GM21526 (cell line): ENCODE results near the gene COP1.

ENCODE experiments used
- ATAC-seq: cut with Tn5 transposase; IDR thresholded peaks from one replicate; pipeline ENCODE4 v1.9.1; 2021; ENCODE audit warnings: moderate library complexity; ENCODE audit not compliant: unreplicated experiment, low FRiP score

COP1 gene

DNA sequence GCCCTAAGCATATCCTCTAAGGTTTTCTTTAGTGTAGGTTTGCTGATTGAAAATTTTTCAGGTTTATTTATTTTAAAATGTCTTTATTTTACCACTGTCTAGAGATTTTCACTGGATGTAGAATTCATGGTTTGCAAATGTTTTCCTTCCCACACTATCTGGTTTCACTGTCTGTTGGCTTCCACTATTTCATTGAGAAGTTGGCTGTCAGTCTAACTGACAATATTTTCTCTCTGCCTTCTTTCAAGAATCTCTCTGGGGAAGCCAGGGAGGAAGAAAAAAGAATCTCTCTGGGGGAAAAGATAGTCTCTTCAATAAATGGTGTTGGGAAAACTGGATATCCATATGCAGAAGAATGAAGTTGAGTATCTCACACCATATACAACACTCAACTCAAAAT lies 226.0 kb downstream of the COP1 start:
- ATAC-seq: no peak

GRCh38 chr1:175978926-175979325 lies 228.2 kb downstream of the COP1 start:
- ATAC-seq: no peak

DNA sequence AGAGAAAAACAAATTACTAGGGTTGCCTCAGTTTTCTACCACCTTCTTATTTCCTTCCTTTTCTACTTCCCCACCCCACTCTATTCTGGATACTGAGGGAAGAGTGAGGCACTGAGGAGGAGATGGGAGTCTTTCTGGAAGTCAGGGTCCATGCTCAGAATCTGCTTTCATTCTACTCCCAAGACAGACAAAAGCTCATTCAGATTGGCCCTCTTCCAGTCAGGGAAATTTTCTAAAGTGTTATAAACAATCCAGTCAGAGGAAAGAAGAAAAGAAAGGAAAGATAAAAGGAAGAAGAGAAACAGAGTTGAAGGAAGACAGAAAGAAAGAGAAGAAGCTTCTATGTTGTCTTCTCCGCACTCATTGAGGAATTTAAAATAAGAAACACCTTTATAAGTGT lies 228.6 kb downstream of the COP1 start:
- ATAC-seq: no peak

DNA sequence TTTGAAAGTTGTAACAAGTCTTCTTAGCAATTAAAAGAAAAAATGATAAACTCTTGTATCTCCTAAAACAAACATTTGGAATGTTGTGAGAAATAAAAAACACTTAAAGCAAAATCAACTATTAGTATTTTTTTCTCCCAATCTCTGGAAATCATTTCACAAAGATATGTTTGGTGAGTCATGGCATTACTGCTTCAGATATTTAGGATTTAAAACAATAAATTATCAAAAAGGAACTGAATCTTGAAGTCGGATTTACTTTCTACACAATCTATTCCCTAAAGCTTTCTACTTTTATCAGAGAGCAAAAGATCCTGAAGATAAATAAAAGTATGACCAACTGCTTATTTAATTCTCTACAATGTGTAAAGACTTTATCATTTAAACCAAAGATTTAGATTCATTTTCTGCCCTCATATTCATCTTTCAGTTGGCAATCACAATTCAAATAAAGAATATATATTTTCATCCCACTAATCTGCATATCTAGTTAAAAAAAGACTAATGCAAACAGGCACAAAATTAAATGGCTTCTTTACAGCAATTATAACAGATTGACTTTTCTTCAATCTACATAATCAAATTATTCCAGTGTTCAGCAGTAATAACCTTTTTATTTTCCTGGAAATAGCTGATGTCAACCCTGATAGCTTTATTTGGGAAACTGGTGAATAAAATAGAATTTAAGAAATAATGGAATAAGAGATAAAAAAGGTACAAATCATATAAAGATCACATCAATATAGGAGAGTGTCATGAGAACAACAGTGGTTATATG lies 230.0 kb downstream of the COP1 start:
- no peak for ATAC-seq

GRCh38 chr1:175969231-175969630 lies 237.9 kb downstream of the COP1 start:
- ATAC-seq: no peak

DNA sequence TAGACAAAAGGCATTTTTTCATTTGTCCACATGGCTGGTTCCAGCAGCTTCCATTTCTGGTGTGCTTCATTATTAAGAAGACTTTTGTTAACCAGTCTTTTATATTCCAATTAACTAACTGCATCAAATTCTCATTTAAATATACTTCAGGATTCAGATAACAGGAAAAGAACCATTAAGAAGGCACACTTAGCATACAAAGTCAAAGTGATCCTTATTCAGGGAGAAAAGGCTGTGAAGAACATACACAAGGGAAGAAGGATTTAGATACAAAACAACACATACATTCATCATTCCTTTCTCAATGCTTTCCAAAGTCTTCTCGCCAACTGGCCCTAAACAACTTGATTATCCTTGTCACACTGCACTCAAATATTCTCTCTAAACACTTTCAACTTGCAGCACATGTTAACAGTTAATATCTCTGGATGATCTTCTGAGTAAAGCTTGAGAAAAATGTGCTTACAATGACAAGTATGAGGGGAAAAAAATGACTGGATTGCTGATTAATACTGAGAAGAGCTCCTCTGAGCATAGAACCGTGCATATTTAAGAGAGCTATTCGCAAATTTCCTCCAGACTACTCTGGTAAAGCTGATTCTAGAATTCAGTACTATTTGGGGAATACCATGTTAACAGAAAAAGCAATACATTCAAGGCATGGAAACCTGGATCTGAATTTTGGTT lies 238.5 kb downstream of the COP1 start:
- no peak for ATAC-seq

- no peak for ATAC-seq
Measured at GRCh38 chr1:175963740-175964139, 243.3 kb downstream of the COP1 start.

- no peak for ATAC-seq
Measured at GRCh38 chr1:175960169-175960568, 246.9 kb downstream of the COP1 start.

DNA sequence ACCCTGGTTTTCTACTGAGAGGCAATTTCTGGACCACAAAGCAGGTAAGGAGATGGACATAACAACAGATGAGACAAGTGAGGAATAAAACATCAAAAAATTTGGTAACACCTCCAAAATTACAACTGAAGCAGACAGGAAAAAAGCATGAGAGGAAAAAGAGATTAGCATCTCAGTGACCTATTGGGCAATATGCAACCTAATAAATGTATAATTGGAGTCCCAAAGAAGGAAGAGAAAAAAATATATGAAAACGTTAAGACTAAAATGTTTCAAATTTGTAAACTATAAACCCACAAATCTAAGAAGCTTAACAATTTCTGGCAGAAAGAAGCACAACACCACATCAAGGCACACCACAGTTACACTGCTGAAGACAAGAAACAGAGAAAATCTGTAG lies 255.5 kb downstream of the COP1 start:
- no peak for ATAC-seq

DNA sequence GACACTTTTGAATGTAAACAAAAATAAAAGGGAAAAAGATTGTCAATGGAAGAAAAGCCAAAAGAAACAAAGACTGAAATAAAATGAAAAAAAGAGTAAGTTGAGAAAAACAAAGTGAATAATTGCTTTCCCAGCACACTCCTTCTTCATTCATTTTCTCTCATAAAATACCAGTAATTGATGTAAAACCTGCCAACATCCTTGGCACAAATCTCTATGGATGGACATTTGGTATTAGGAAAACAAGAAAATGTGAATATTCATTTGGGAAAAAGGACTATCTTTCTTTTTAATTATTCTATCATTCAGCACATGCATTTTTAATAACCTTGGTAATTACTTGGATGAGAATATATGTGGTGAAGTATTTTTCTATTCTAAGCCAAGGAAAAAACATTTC lies 259.3 kb downstream of the COP1 start:
- ATAC-seq: no peak

- ATAC-seq: no peak
Measured at GRCh38 chr1:175944591-175944990, 262.5 kb downstream of the COP1 start.

- ATAC-seq: no peak
Measured at GRCh38 chr1:175941164-175941563, 265.9 kb downstream of the COP1 start.

DNA sequence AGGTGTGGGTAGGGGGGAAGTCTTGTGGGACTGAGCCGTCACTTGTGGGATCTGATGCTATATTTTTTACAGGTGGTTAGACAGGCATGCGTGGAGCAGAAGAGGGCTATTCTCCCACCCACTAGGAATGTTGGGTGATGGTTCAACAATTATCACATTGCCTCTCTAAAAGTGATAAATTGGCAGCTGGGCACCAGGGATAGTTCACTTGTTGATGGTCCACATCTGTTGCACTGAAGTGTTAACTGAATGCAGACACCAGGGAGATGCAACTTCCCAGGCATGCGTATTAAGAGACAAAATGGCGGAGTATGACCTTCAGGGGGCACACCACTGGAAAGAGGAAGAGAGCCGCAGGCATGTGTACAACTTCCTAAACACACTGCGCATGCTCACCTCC lies 270.4 kb downstream of the COP1 start:
- no peak for ATAC-seq

DNA sequence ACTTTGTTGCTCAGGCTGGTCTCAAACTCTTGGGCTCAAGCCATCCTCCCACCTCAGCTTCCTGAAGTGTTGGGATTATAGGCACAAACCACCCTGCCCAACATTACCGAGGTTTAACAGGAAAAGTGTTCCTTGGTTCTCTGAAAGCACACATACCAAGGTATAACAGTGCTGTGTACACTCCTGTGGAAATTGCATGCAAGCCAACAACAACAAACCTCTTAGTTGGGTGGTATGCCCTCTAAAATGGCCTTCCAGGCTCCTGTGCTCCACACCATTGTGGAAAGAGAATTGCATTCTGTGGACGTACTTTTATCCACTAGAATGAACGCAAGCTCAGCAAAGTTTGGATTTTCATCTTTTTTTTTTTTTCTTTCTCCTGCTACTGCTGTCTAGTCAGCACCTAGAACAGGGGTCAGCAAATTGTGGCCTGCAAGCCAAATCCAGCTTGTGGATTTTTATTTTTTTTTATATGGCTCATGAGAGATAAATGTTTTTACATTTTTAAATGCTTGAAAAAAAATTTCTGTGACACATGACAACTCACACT lies 271.4 kb downstream of the COP1 start:
- no peak for ATAC-seq

DNA sequence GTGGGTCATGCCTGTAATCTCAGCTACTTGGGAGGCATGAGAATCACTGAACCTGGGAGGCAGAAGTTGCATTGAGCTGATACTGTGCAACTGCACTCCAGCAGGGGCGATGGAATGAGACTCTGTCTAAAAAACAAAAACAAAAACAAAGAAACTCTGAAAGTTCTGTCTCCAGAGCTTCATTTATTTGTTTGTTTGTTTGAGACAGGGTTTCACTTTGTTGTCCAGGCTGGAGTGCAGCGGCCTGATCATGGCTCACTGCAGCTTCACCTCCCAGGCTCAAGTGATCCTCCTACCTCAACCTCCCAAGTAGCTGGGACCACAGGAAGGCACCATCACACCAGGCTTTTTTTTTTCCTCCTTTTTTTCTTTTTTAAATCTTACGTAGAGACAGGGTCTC lies 271.9 kb downstream of the COP1 start:
- no peak for ATAC-seq

DNA sequence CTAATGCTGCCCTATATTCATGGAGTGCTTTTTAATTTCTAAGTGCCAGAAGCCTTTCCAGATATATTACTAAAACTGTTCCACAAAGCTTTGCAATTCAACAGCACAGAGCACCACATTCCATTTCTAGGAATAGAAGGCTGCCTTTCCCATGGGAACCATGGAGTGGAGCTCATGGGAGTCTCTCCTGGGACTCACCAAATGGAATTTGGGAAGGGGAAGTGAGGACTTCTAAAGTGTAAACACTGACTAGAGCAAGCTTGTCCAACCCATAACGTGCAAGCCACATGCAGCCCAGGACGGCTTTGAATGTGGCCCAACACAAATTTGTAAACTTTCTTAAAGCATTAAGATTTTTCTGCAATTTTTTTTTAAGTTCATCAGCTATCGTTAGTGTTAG lies 273.3 kb downstream of the COP1 start:
- no peak for ATAC-seq

DNA sequence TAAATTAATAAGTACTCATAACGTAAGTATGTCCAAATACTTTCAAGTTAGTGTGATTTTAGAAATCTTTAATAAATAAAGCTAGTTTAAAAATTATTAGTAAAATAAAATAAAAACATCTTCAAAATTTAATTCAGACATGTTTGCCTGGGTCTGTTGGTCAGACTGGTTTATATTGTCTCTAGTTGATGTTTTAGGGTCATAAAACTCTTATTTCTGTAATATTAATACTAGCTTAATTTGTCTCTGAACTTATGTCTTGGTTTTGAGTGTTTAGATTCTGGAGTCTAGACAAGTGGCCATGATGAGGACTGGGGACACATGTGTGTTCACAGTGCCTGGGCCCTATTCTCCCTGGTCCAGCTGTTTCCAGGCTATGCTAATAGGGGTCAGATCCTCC lies 279.1 kb downstream of the COP1 start:
- no peak for ATAC-seq

DNA sequence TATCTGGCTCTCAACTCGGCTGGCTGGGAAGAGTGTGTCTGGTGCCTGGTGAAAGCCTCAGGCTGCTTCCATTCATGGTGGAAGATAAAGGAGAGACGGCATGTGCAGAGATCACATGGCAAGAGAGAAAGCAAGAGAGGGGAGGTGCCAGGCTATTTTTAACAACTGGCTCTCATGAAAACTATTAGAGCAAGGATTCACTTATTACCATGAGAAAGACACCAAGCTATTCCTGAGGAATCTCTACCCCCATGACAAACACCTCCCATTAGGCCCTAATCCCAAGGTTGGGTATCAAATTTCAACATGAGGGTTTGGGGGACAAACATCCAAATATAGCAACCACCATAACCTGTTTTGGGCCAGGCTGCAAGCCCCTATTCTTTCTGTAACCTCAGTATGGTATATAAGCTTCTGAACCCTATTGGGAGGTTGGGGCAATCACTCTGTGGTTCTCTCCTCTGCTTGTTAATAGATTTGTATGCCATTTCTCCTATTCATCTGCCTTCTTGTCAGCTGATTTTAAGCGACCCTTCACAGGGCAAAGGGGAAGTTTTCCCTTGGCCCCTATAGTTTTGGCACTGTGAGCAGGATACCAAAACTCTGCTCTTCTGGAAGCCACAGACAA lies 284.7 kb downstream of the COP1 start:
- no peak for ATAC-seq

DNA sequence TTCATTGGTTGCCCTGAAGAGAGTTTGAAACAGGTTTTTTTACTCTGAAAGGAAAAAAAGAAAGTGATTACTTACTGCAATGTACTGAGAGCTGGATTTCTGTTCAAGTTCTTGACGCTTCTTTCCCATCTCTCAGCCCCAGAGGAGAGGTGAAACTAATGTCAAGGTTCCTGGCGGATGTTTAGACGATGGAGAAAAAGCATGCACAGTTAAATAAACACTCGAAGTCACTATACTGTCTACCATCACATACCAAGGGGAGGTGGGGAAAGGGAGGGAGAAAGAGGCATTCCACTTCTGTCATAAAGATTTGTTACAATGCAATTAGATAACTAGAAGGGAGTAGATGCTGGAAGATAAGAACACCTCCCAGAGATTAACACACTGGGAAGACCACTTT lies 286.7 kb downstream of the COP1 start:
- no peak for ATAC-seq

GRCh38 chr1:175919001-175919400 lies 288.1 kb downstream of the COP1 start:
- ATAC-seq: no peak

- ATAC-seq: no peak
Measured at GRCh38 chr1:175918364-175918801, 288.7 kb downstream of the COP1 start.
